HG03060 (cell line): Measurements from ENCODE around the gene DNAH8.

Experiments
- ATAC-seq: cut with Tn5 transposase; IDR thresholded peaks from one replicate; pipeline ENCODE4 v1.9.1; 2021; ENCODE audit warnings: low read depth, moderate number of reproducible peaks; ENCODE audit not compliant: unreplicated experiment

DNAH8 gene, protein sequence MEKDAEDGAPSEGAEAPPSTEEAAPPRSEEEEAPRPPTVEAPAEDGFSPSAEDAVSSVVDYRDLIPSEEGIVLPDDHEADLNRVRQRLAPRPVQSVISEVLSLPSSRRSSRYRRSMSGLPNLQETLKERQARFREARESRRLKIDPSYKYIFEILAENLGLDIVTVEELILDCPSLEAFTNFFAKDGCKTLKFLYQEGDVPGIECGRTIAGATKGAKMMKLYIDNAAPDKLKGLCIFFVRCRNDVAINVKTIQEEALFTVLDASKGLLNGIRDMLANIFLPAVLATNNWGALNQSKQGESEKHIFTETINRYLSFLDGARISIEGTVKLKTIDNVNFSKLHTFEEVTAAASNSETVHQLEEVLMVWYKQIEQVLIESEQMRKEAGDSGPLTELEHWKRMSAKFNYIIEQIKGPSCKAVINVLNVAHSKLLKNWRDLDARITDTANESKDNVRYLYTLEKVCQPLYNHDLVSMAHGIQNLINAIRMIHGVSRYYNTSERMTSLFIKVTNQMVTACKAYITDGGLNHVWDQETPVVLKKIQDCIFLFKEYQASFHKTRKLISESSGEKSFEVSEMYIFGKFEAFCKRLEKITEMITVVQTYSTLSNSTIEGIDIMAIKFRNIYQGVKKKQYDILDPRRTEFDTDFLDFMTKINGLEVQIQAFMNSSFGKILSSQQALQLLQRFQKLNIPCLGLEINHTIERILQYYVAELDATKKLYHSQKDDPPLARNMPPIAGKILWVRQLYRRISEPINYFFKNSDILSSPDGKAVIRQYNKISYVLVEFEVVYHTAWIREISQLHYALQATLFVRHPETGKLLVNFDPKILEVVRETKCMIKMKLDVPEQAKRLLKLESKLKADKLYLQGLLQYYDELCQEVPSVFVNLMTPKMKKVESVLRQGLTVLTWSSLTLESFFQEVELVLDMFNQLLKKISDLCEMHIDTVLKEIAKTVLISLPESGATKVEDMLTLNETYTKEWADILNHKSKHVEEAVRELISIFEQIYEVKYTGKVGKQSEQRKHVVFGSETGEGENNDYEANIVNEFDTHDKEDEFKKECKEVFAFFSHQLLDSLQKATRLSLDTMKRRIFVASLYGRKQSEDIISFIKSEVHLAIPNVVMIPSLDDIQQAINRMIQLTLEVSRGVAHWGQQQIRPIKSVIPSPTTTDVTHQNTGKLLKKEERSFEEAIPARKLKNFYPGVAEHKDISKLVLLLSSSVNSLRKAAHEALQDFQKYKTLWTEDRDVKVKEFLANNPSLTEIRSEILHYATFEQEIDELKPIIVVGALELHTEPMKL (N-terminal part only)

DNA sequence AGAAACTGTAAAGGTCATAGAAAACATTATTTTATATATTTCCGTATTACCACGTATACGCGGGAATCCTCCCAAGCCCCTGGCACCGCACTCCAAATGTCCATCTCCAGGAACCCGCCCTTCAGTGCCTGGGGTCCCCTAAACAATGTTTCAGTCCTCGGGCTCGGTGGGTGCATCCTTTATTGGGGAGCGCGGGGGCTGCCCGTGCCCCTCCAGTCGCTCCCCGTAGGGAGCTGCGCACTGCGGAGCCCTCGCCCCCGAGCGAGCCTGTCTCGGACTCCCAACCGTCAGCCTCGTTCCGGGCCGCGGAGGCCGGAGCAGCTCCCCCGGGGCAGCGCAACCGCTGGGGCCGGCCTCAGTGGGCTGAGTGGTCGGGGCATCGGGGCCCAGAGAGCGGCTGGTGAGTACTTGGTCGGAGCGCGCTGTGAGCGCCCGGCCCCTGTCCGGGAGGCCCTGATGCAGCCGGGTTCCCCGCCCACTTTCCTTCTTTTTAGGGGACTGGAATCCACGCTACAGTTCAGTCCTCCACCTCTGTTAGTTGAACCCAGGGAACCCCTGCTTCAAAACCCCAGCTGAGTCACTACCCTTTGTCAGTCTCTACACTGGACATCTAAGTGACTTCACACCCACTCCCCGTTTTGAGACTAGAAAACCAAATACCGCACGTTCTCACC, at the start of gene DNAH8:
DNAH8 (plus strand) TSS at position 296 of the 674 bp plus-strand sequence. CDS start 7,499 bp downstream, outside the sequence.
- no peak for ATAC-seq

- peak; percentile 55 for ATAC-seq
Observed at GRCh38 chr6:38671885-38672467, 43.1 kb upstream of the DNAH8 start.

DNA sequence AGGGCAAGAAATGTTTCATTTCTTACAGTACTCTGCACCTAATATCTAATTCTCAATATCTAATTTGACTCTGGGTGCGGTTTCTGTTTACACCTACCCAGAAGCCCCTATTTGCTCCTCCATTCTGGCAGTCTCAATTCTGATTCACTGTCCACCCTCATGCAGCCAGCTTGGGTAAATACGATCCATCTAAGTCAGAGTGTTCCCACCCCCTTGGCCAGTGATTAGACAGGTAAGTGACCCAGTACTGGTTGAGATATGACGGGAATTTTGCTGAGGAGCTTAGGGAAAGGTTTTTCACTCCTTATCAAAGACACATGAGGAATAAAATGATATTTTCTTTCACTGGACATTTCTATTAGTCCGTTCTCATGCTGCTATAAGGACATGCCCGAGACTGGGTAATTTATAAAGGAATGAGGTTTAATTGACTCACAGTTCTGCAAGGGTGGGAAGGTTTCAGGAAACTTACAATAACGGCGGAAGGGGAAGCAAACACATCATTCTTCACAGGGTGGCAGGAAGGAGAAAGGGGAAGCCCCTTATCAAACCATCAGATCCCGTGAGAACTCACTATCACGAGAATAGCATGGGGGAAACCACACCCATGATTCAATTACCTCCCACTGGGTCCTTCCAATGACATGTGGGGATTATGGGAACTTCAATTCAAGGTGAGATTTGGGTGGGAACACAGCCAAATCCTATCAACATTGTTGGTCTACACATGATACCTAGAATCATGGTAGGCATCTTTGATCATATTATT, 41.5 kb upstream of the DNAH8 start:
- no peak for ATAC-seq

DNA sequence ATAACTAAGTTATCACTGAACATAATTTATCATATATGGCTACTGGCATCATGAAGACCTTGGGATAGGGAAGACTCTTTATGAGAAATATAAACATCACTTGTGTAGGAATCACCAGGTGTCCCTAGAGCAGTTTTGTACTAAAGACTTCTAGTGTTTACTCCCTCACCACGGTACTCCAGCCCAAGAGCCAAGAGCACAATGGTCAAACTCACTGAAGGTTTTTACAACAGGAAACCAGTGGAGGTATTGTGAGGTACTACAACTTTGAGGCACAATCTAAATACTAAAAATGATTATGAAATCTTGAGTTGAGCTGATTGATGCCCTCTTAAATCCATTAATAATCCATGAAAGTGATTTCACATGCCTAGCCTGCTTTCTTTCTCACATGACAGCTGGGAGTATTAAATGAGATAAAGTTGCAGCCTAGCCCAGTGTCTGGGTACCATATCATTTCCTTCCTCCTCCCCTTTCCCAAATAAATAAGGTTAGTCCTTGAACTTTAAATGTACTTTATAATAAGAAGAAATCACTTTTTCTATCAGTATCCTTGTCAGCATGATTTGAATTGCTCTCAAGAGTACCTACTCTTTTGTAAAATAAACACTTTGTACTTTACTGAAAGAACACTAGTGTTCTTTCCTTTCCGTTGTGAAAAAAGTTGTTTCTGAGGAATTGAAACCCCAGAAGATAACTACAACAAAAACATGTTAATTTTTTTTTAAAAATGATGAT, 38.7 kb upstream of the DNAH8 start:
- ATAC-seq: no peak

- ATAC-seq: no peak
Observed at GRCh38 chr6:38676974-38677544, 38.1 kb upstream of the DNAH8 start.

DNA sequence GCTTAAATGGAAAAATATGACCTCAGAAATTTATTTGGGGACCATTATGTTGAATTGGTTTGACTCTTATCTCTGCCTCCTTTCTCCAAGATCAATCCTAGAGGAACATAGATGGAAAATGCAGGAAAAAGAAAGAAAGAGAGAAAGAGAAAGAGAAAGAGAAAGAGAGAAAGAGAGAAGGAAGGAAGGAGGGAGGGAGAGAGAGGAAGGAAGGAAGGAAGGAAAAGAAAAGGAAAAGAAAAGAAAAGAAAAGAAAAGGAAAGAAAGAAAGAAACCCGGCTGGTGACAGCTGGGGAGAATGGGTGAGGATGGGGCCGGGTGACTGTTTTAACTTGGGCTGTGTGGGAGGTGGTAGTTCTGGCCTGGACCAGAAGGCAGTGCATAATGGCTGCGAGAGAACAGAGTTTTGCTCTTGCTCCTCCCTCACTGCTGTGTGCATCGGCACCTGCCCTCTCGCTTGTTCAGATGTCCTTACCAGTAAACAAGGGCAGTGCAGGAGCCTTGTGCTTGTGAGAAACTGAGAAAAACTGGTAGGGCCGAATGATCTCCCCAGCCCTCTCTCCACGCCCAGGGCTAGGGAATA, 36.8 kb upstream of the DNAH8 start:
- ATAC-seq: no peak

DNA sequence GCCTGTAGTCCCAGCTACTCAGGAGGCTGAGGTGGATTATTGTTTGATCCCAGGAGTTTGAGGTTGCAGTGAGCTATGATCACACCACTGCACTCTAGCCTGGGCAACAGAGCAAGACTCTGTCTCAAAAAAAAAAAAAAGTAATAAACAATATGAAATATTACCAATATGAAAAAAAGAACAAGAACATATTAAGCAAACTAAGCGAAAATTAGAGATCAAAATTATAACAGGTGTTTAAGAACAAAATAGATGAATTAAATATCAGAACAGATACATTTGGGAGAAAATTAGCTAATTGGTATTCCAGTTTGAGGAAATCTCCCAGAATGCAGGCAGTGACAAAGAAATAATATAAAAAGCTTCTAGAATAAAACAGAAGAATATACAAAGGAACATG, 35.4 kb upstream of the DNAH8 start:
- no peak for ATAC-seq

- no peak for ATAC-seq
Observed at GRCh38 chr6:38681850-38682249, 33.3 kb upstream of the DNAH8 start.

- ATAC-seq: no peak
Observed at GRCh38 chr6:38684237-38684636, 30.9 kb upstream of the DNAH8 start.

- ATAC-seq: no peak
Observed at GRCh38 chr6:38684904-38685303, 30.2 kb upstream of the DNAH8 start.

DNA sequence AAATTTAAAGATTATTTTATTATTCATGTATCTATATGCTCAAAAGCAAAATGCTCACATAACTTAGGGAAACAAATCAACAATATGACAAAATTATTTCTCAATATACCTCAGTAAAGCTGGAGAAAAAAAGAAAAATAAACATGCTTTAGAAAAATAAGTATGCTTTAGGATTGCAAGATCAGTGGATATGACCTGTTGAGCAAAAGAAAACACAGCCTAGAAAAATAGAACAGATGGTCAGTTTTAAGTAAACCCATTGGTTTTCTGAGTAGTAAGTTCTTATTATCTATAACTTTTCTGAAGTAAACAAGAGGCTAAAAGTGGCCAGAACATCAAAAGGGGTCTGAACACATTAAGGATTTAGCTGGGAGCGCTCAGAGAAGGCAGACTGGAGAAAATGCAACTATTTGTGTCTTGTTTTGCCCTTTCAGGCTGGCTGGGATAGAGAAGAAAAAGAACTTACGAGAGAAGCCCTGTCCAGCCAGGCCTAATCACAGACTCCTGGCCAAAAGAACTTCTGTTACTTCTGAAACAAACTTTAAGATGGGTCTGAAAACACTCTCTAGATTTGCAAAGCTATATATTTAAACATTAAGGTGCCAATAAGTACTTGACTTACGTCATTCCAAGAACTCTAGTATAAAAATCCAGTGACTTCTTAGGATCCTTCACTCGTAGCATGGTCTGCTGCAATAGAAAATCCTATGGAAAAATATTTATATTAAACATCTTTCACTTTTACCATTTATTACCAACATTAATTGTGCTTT, 28.7 kb upstream of the DNAH8 start:
- no peak for ATAC-seq

GRCh38 chr6:38687043-38687353, 28.1 kb upstream of the DNAH8 start:
- ATAC-seq: no peak

DNA sequence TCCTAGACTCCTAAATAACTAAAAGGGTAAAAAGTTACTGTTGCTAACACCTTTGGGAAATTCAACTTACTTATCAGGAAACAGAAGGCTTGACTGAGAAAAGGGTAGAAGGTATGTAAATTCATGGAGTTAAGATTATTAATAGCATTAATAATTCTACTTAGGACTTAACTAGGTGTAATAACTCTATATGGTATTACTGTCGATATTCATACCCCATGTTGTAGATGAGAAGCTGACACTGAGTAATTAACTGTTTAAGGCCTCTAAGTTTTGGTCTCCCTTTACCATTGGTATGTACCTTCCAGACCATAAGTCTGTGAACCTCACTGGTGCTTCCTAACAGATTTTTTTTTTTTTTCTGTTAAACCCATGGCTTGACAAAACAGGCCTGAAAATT, 27.6 kb upstream of the DNAH8 start:
- ATAC-seq: no peak

DNA sequence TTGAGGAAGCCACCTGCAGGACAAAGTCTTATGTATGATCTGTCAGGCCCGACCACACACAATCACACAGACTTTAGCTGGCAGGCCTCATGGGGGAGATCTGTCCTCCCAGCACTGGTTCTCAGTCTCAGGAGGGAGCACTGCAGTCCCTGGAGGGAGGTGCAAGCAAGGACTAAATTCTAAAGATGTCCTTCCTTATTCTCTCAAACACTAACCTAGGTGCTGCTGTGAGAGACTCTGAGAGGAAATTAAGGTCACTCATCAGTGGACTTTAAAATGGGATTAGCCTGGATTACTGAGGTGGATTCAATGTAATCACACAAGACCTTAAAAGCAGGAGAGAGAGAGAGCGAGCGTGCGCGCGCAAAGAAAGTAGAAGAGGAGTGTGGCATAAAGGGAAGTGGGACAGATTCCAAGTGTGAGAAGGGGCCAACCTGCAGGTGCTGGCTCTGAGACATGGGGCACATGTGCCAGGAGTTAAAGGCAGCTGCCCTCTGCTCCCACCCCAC, 26.5 kb upstream of the DNAH8 start:
- no peak for ATAC-seq

- ATAC-seq: no peak
Observed at GRCh38 chr6:38695227-38695900, 19.7 kb upstream of the DNAH8 start.

GRCh38 chr6:38695933-38696332, 19.2 kb upstream of the DNAH8 start:
- ATAC-seq: no peak
